Measurements from ENCODE around the gene PLEKHN1.

The PLEKHN1 gene, protein sequence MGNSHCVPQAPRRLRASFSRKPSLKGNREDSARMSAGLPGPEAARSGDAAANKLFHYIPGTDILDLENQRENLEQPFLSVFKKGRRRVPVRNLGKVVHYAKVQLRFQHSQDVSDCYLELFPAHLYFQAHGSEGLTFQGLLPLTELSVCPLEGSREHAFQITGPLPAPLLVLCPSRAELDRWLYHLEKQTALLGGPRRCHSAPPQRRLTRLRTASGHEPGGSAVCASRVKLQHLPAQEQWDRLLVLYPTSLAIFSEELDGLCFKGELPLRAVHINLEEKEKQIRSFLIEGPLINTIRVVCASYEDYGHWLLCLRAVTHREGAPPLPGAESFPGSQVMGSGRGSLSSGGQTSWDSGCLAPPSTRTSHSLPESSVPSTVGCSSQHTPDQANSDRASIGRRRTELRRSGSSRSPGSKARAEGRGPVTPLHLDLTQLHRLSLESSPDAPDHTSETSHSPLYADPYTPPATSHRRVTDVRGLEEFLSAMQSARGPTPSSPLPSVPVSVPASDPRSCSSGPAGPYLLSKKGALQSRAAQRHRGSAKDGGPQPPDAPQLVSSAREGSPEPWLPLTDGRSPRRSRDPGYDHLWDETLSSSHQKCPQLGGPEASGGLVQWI

DNA sequence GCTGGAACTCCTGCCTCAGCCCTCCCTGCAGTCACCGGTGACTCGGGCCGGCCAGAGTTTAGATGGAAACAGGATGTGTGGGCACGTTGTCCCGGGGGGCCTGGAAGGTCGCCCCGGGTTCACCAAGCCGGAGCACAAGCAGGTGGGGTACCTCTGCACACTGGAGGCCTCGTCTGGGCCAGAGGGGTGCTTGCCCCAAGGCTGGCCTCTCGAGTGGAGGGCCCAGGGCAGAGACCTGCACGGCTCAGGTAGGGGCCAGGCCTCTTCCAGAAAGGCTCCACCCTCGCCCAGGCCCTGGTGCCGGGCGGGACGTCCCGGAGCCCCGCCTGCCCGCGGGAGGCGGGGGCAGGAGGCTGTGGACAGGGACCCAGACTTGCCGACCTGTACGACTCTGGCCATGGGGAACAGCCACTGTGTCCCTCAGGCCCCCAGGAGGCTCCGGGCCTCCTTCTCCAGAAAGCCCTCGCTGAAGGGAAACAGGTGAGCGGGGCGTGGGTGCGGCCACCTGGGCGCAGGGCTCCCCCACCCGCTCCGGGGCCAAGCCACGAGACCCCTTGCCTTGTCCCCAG, at the start of gene PLEKHN1:
Gene PLEKHN1, plus strand, starts transcription at position 348 of the 569 bp plus-strand sequence. Its CDS starts 50 bp downstream, at position 398.
- no peak for DNase-seq

DNA sequence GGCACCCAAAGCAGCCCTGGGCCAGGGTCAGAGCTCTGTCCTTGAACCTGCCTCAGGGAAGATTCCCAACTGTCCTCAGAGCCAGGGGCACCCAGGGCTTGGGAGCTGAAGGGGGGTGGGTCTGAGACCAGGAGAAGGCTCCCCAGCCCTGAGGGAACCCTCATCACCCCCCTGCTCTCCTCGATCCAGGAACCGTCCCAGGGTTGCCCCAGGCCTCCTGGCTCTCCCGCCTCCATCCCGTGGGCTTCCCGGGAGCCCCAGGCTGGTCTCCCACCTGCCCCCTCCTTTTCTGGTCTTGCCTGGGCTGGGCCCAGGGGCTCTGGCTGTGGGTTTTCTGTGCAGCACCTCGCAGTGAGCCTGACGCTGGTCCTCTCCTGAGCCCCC, 49.2 kb upstream of the PLEKHN1 start:
- no peak for DNase-seq

DNA sequence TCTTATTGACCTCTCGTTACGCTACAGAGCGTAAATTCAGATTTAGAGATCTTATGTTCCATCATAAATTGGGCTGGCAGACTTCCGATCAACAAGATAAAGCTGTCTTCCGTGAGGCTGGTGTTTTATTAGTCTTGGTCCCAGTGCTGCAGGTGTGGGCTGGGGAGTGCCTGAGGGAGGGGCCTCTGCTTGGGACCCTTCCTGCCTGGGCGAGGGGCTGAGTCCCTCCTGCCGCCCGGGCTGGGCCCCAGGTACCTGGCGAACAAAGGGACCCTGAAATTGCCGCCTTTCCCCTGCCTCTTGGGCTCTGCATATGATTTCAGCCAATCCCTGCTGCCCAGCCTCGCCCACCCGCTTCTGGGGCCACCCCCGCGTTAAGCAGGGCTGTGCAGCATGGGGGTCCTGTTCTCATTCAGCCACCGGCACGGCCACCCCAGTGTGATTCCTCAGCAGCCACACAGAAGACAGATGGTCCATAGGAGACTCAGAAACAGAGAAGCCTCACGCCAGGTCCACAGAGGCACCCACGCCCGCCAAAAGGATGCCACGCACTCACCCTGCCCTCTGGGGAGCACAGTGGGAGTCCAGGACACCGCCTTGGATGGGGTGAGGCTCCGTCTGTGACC, 48.7 kb upstream of the PLEKHN1 start:
- no peak for DNase-seq

DNA sequence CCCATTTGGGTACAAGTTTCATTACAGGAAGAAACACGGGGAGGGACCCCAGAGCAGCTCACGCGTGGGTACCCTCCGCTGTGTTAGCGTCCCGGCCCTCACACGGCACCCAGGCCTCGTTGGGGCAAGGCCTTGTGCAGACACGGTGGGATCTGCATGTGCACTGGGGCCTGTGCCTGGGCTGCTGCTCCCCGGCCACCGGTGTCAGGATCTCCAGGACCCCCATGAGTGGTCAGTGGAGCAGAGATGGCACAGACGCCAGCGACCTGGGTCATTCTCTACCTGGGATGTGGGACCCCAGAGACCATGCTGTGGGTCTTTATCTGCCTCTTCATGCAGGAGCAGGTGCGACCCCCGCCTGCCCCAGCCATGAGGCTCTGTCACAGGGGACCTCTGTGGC, 47.9 kb upstream of the PLEKHN1 start:
- no peak for DNase-seq

DNA sequence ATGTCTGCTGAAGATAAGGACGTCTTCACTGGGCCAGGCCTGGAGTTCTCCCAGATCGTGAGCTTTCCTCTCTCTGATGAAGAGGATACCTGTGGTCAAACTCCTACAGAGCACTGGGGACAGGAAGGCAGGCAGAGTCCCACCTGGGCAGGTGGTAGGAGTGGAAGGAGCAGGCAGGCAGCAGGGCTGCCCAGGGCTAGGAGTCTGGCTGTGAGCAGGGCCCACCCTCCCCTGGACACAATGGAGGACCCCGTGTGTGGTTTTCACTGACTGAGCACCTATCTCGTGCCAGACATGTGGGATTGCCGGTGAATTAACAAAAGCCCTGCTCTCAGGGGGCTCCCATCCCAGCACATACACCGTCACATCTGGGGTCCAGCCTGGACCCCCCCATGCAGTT, 47.4 kb upstream of the PLEKHN1 start:
- DNase-seq = no peak

DNA sequence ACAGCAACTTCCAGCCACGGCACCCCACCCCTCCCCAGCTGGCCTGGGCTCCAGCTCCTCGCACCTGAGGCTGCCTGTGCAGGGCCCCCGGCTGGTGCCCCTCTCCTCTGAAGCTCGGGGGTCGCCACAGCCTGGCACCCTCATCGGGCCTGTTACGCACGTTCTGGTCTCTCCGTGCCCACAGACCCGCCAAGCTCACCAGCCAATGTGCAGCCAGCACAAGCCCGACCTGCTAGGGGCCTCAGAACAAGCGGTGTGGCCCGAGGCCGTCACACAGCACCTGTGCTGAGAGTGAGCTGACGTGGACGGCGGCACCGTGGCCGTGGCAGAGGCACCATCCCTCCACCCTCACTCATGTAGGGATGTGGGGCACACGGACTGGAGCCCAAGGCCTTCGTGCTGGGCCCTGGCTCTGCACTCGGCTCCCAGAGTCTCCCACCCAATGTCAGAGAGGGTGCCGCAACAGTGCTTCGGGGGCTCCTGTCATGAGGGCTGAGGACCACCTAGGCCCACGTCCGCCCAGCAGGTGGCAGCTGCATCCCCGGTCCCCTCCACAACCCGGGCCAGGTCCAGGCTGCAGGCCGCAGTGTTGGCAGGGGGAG, 46.9 kb upstream of the PLEKHN1 start:
- DNase-seq = no peak

DNA sequence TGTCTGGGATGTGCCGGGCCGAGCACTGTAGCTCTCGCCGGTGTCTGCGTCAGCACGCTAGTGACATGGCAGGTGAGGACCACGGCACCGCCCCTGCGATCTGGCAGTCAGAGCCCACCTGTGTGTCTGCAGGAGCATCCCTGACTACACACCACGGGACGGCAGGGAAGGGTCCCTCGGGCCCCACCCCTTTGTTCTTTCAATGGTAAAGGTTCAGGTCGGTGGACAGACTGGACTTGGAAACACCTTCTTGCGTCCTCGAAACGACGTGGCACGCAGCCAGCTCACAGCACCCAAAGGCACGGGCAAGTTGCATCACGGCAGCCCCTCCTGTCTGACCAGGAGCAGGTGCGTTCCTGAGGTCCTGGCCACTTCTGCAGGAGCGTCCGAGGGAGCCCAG, 46.3 kb upstream of the PLEKHN1 start:
- no peak for DNase-seq

DNA sequence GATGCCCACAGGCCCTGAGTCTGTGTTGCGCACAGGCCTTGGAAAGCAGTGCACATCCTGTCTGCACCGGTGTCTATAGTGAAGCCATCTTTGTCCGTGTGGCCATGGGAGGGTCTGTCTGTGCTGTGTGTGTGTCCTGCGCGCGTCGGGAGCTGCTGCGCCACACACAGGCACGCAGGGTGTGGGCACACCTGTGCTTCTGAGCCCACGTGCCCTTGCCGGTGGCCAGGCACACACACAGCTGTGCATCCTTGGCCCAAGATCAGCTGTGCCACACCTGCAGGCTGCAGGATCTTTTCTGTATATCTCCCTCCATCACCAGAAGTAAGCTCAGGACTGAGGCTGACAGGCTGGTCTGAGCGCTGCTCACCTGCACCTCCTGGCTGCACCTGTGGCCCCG, 45.8 kb upstream of the PLEKHN1 start:
- no peak for DNase-seq

DNA sequence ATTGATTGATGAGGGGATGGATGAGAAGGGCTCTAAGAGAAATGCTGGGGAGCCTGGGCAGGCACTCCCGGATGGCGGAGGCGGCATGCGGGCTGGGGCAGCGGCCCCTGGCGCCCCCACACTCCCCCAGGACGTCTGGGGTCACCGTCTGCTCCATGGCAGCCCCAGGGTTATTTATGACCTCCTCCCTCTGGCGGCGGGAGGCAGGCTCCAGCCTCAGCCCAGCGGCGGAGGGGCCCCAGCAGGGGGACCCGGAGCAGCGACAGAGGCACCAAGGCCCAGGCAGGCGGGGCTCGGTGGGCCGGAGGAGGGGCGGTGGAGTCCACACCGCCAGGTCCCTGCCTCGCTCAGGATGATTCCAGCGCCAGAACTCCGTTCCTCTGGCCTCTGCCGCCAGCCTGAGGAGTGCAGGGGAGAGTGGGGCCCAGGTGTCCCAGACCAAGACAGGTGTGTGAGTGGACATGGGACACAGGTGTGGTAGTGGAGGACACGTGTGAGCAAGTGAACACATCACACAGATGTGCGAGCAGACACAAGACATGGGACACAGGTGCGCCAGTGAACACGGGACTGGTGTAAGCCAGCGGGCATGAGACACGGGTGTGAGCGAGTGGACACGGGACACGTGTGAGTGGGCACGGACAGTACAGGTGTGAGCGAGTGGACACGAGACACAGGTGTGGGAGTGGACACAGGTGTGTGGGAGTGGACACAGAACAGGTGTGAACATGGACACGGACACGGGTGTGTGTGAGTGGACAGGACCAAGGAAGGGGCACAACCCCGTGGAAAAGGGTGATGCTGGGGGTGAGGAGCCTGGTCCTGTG, 45.1 kb upstream of the PLEKHN1 start:
- no peak for DNase-seq

DNA sequence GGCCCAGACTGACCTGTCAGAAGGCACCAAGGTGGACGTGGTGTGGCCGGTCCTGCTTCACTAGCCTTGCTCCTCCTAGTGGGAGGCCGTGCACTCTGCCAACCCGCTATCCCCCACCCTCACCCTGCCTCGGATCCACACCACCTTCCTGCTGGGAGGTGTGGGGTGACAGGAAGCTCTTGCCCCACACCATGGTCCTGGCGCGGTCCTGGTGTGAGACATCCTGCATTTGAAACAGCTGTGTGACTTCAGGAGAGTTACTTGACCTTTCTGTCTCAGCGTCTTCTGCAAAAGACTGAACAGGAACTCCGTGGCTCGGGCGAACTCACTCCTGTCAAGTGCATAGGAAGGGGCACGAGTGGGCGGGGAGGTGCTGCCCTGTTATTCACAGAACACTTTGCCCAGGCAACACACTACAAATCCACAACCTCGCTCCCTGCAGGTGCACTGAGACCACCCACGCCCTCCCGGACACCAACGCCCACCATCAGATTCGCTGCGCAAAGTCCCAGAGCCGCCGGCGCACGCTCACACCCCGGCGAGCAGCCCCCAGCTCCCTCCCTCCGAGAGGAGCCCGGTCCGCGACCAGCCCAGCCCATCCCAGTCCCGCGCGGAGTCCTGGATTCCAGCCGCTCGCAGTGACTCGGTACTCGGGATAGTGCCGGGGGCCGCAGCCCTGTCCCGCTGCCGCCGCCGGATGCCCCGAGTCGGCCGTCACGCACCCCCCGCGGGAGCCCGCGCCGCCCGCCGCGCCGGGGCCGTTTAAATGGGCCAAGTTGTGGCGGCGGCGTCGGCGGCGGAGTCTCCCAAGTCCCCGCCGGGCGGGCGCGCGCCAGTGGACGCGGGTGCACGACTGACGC, 42.9 kb upstream of the PLEKHN1 start, which contains the start of gene SAMD11:
Gene SAMD11, plus strand, starts transcription at position 793 of the 860 bp plus-strand sequence. CDS start 509 bp downstream, outside the sequence.
- DNase-seq = no peak

DNA sequence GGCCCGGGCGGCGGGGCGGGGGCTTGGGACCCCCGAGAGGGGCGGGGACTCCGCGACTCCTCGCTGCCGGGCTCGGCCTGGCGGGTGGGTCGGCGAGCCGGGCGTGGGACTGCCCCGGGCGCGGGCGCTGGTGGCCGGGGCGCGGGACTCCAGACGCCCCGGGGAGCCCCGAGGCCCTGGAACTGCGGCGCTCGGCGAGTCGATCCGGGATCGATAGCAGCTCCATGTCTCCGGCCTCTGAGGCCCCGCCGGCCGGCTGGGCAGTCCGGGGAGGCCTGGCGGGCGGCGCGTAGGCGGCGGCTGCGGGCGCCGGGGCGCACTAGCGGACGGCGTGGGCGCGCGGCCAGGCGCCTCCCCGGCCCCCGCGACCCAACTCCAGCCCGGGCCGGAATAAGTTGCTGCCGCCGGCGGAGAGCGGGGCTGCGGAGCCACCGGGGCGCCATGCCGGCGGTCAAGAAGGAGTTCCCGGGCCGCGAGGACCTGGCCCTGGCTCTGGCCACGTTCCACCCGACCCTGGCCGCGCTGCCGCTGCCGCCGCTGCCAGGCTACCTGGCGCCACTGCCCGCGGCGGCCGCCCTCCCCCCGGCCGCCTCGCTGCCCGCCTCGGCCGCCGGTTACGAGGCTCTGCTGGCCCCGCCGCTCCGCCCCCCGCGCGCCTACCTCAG, 42.2 kb upstream of the PLEKHN1 start:
- no peak for DNase-seq

DNA sequence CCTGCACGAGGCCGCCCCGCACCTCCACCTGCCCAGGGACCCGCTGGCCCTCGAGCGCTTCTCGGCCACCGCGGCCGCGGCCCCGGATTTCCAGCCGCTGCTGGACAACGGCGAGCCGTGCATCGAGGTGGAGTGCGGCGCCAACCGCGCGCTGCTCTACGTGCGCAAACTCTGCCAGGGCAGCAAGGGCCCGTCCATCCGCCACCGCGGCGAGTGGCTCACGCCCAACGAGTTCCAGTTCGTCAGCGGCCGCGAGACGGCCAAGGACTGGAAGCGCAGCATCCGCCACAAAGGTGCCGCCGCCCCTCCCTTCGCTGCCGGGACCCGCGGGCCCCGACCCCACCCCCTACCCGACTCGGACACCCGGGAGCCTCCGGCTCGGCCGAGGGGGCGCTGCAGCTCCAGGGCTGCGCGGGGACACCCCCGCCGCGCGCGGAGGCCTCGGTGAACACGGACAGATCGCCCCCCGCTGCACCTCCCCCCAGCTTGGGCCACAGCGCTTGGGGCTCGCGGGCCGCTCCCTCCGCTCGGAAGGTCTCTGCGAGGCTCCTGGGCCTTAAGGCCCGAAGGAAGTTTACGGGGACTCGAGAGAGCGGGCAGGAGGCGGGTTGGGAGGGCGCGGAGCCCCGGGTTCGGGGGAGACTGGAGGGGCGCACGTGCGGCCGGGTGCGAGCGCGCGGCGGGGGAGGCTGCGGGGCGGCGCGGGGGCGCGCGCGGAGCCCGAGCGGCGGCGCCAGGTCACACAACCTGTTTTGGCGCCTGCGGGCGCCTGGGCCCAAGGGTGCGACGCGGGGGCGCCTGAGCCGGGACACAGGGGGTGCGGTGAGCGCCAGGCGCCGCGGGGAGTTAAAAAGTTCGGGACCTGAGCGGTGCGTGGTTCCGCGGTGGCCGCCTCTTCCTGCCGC, 41.4 kb upstream of the PLEKHN1 start:
- no peak for DNase-seq

DNA sequence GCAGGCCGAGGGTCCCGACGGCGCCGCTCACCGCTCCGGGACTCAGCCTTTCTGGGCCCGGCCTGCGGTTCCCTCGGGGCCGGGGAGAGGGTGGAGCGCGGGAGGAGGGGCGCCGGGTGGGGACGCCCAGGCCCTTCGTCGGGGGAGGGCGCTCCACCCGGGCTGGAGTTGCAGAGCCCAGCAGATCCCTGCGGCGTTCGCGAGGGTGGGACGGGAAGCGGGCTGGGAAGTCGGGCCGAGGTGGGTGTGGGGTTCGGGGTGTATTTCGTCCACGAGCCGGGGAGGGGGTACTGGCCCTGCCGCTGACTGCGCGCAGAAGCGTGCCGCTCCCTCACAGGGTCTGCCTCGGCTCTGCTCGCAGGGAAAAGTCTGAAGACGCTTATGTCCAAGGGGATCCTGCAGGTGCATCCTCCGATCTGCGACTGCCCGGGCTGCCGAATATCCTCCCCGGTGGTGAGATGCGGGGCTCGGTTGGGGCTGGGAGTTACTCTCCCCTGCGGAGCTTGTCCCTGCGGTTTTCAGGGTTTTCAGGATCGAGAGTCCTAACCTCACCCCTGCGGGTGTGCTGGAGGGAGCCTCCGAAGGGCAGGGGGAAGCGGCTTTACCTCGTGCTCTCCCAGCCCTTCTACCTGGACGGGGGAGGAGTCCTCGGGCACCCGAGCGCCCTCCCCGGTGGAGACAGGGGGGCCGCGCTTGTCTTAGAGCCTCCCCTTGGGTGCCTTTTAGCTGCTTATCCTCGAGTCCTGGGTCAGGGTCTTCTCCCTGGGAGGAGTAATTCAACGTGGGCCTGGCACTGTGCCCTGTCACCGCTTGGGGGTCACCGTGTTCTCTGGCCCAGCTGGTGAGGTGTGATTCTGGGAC, 40.5 kb upstream of the PLEKHN1 start:
- no peak for DNase-seq

DNA sequence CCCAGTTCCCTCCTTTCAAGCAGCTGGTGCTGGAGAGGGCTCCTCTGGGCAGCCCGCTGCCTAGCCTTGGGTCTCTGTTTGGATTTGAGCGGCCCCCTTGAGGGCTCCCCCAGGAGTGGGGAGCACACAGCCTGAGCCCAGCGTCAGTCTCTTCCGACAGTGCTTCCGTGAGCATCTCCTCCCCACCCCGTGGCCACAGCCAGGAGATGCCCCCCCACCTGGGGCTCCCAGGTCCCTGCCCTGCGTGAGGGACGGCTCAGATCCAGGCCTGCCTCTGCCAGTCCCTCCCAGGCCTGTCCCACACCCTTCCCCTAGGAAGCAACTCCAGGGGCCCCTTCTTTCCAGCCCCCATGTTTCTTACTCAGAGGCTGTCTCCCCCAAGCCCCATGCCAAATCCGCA, 39.0 kb upstream of the PLEKHN1 start:
- DNase-seq = no peak

DNA sequence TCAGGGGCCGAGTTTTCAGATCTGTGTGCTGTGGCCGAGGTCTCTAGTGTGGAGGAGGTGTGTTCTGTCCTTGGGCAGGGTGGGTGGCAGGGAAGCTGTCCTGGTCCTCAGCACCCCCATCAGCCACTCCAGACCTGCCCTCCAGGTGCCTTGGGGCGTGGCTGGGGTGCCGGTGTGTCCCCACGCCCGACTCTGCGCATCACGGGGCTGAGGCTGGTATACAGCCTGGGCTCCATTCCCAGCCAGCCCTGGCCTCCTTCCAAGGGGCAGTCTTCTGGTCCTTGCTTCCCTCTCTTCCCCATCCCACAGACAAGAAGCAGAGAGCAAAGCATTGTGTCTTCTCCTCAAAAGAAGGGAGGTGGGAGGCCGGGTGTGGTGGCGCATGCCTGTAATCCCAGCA, 38.5 kb upstream of the PLEKHN1 start:
- no peak for DNase-seq

DNA sequence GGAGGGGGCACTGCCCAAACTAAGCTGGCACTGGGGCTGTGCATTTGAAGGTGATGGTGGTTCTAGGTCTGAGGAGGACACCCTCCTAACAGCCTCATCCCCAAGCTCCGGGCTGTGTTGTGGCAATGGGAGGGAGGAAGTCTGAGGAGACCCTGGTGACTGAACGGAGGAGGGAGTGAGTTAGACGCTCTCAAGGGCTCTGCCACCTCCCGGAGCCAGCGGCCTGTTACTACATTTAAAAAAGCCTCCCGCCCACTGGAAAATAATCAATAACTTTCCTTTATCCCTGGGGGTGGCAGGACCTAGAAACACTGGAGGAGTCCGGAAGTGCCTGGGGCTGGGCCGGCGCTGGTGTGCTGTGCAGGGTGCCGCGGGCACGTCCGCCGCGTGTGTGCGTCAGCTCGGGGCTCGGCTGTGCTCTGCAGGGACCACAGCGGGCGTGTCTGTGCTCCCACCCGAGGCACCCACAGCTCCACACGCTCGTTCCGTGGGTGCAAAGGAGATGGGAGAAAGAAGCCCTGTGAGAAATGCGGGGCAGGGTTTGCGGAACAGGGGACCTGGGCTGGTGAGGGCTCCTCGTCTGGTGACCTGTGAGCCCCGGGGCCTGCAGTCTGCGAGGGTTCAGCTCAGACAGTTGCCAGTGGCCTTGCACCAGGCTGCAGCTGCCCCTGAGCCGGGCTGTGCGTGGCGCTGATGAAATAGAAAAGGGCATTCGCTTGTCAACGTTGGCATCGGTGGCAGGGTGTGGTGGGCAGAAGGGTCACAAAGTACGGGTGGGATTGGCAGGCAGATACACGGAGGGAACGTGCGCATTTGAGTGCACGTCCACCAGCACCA, 37.2 kb upstream of the PLEKHN1 start:
- no peak for DNase-seq
